Thyroid gland (tissue), 4 donors: ENCODE results near the gene ZNF692. TPM values are rescaled to one million over a fixed set of nuclear protein-coding genes. Genes with fewer than 3 reads are reported as not detected.
A peak's percentile ranks its signal among the peaks of the same experiment; 100 is the strongest.
"Not testable (repeated sequence)": the region's sequence is repeated elsewhere in the genome, so short reads cannot be mapped to it uniquely, and the experiment has no call there.

Experiments
- DNase-seq, 2 donors: peaks; one replicate each; pipeline ENCODE4 v3.0.0-alpha.2; 2019
- H3K27ac ChIP-seq, 3 donors: fragments of 200-600 bp; sonication (generic); 1 replicate in 2 of 3; 2 replicates in 1 of 3; pipeline ENCODE4 v1.5.1; 2016 to 2019; ENCODE audit warnings: mild to moderate bottlenecking in 1 of 3, moderate library complexity in 1 of 3
- H3K27me3 ChIP-seq: fragments of 200-600 bp; sonication (generic); one replicate; pipeline ENCODE4 v1.5.1; 2019
- H3K36me3 ChIP-seq, 2 donors: fragments of 200-600 bp; sonication (generic); one replicate each; pipeline ENCODE4 v1.5.1; 2016 to 2019
- H3K4me1 ChIP-seq, 2 donors: fragments of 200-600 bp; sonication (generic); one replicate each; pipeline ENCODE4 v1.5.1; 2017 to 2019
- H3K4me3 ChIP-seq, 3 donors: fragments of 200-600 bp; sonication (generic); replicated peaks in 1 of 3; 1 replicate in 2 of 3; 2 replicates in 1 of 3; pipeline ENCODE4 v1.5.1; 2016; ENCODE audit warnings: mild to moderate bottlenecking in 1 of 3
- H3K9me3 ChIP-seq: fragments of 200-600 bp; sonication (generic); one replicate; pipeline ENCODE4 v1.5.1; 2017
- POLR2A ChIP-seq, 2 donors: fragments of 450-650 bp; IDR thresholded peaks; one replicate each; pipeline ENCODE4 v1.6.1; 2017; ENCODE audit warnings: antibody characterized with exemption in 2 of 2, mild to moderate bottlenecking in 2 of 2, moderate library complexity in 1 of 2
- WGBS, 2 donors: methylation state at CpG; one replicate each; pipeline ENCODE4 v1.1.5; 2017; 5-methylcytosine and 5-hydroxymethylcytosine counted together
- intact Hi-C: fragments of 100-400 bp; cut with DNase I; formaldehyde crosslinking; loops from one replicate; pipeline ENCODE4 v1.15.1; 2023
- total RNA-seq, 4 donors: library from RNA; depleted of rRNA; stranded (reverse); fragments of >200 nt; gene quantifications; one replicate each; pipeline ENCODE4 v1.2.3, GENCODE V29; 2016
- TF ChIP-seq, protein P1 (sequence below), 6 experiments: fragments of 200-600 bp in 3 of 6; fragments of 450-650 bp in 3 of 6; sonication (generic) in 3 of 6; IDR thresholded peaks; one replicate each; pipeline ENCODE4 v1.5.1; 2016 to 2019; ENCODE audit warnings: antibody characterized with exemption in 6 of 6, mild to moderate bottlenecking in 2 of 6, inconsistent platforms in 1 of 6, moderate library complexity in 1 of 6

Gene ZNF692
- total RNA-seq, 4 donors from 2014 or later, result 17.2 to 59.7 (median 34.1) TPM

DNA sequence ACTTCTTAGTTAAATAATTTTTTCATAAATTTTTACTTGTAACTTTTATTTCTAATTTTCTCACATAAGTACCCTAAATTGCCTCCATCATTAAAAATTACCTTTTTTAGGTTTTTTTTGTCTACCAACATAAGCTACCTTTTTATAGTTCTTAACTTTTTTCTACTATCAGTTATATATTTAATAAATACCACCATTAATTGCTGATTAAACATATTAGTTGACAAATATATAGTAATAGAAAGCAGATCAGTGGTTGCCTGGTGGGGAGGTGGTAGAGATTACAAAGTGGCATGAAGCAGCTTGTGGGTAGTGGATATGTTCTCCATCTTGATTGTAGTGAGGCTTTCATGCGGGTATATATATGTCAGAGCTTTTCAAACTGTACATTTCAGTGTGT, 27.0 kb downstream of the ZNF692 start:
- DNase-seq, result no peak
- Histone ChIP-seq H3K36me3 (no peaks in the 10 kb centered on the region), H3K9me3 (no peaks in the 10 kb centered on the region), H3K4me1 (peaks cover 4 to 5% of the 10 kb centered on the region in 2 donors), H3K27me3 (no peaks in the 10 kb centered on the region), H3K4me3 (no peak overlapping the region), H3K27ac (no peak overlapping the region)
- TF ChIP-seq, protein P1, sequence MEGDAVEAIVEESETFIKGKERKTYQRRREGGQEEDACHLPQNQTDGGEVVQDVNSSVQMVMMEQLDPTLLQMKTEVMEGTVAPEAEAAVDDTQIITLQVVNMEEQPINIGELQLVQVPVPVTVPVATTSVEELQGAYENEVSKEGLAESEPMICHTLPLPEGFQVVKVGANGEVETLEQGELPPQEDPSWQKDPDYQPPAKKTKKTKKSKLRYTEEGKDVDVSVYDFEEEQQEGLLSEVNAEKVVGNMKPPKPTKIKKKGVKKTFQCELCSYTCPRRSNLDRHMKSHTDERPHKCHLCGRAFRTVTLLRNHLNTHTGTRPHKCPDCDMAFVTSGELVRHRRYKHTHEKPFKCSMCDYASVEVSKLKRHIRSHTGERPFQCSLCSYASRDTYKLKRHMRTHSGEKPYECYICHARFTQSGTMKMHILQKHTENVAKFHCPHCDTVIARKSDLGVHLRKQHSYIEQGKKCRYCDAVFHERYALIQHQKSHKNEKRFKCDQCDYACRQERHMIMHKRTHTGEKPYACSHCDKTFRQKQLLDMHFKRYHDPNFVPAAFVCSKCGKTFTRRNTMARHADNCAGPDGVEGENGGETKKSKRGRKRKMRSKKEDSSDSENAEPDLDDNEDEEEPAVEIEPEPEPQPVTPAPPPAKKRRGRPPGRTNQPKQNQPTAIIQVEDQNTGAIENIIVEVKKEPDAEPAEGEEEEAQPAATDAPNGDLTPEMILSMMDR (IDR thresholded peaks at IDR 0.05), result no peak
- TF ChIP-seq POLR2A (IDR thresholded peaks at IDR 0.05), result no peak
- intact Hi-C loops, result no loop called here
- 86 to 90% methylated on average over 1 of the region's 1 CpG for WGBS, 2 donors

- H3K27me3 ChIP-seq, H3K4me3 ChIP-seq, H3K4me1 ChIP-seq, intact Hi-C loops, H3K36me3 ChIP-seq, H3K27ac ChIP-seq, DNase-seq, H3K9me3 ChIP-seq: not testable (repeated sequence)
- WGBS, 2 donors, result 34 to 35% methylated on average over 3 of the region's 3 CpGs
Observed at GRCh38 chr1:248830718-248831017, 28.2 kb downstream of the ZNF692 start.

DNA sequence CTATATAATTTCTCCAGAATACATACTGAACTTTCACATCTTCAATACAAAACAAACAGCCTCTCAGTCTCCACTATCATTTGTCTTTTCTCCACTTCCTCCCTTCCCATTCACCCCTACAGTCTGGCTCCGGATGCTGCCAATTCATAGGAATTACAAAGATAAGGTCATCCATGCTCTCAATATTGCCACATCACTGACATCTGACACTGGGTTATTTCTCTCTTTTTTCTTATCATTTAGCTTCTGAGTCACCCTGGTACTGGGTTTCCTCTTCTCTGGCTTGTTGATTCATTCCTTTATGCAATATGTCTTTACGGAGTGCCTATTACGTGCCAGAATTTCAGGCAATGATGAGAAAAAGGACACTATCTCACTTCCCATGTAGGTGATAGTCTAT, 30.0 kb downstream of the ZNF692 start:
- Histone ChIP-seq H3K4me3 (no peak overlapping the region), H3K27ac (no peak overlapping the region), H3K4me1 (peaks cover 19 to 21% of the 10 kb centered on the region in 2 donors), H3K36me3 (no peaks in the 10 kb centered on the region), H3K9me3 (no peaks in the 10 kb centered on the region), H3K27me3 (no peaks in the 10 kb centered on the region)
- TF ChIP-seq, protein P1 (IDR thresholded peaks at IDR 0.05), result no peak
- TF ChIP-seq POLR2A (IDR thresholded peaks at IDR 0.05), result no peak
- DNase-seq, result no peak
- intact Hi-C loops, result no loop called here
- WGBS, 2 donors, result 72 to 79% methylated on average over 3 of the region's 3 CpGs

- Histone ChIP-seq H3K9me3 (no peaks in the 10 kb centered on the region), H3K4me1 (peaks cover 33 to 47% of the 10 kb centered on the region in 2 donors), H3K36me3 (no peaks in the 10 kb centered on the region), H3K4me3 (peak within 1 kb of the TSS; percentile 33 to 84 (median 77)), H3K27ac (peak within 1 kb of the TSS; percentile 95 to 98 (median 95)), H3K27me3 (no peaks in the 10 kb centered on the region)
- peak; percentile 47 to 85 for TF ChIP-seq POLR2A (IDR thresholded peaks at IDR 0.05)
- TF ChIP-seq, protein P1 (IDR thresholded peaks at IDR 0.05), result peak in 5 of 6 experiments; percentile 8 to 65 (median 61)
- intact Hi-C loops, result no loop called here
- 0 to 1% methylated on average over 53 to 54 of the region's 56 CpGs for WGBS, 2 donors
- DNase-seq, result peak; percentile 93
Observed at GRCh38 chr1:248825909-248826760, 32.8 kb downstream of the ZNF692 start, which contains the start of gene SH3BP5L. Gene SH3BP5L (minus strand): TSS chr1:248825915. CDS start chr1:248824935, 980 bp downstream.

DNA sequence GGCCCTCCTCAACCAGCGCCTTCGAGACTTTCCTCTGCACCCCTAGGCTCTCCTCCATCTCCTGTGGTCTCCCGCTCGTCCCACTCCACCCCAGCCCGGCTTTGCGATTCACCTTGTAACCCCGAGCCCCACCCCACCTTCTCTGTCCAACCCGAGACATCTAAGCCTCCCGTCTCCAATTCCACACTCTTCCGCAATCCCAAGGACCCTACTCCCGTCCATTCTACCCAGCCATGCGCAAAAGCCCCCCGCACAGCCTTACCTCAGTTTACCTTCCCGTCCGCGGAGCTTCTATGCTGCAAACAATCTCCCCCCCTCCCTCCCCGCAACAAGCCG, 33.3 kb downstream of the ZNF692 start:
- 1% methylated on average over 18 of the region's 18 CpGs for WGBS, 2 donors
- Histone ChIP-seq H3K4me1 (peaks cover 33 to 51% of the 10 kb centered on the region in 2 donors), H3K27ac (peak overlapping the region; percentile 95 to 98 (median 95)), H3K36me3 (no peaks in the 10 kb centered on the region), H3K4me3 (peak overlapping the region; percentile 33 to 84 (median 77)), H3K9me3 (no peaks in the 10 kb centered on the region), H3K27me3 (no peaks in the 10 kb centered on the region)
- no peak for DNase-seq
- intact Hi-C loops, result no loop called here
- TF ChIP-seq, protein P1 (IDR thresholded peaks at IDR 0.05), result no peak
- no peak for TF ChIP-seq POLR2A (IDR thresholded peaks at IDR 0.05)
